Activated CD4-positive, alpha-beta T cell treated with anti-CD3 and anti-CD28 coated beads for 24 hours (primary cell): ENCODE data around the gene PLA2G4E.

ENCODE experiments used
- DNase-seq, 2 donors: peaks; one replicate each; pipeline ENCODE4 v3.0.0-alpha.2; 2020; ENCODE audit warnings: low read depth in 2 of 2

Gene PLA2G4E

GRCh38 chr15:42050484-42051255, 29.8 kb upstream of the PLA2G4E start:
- DNase-seq = no peak

DNA sequence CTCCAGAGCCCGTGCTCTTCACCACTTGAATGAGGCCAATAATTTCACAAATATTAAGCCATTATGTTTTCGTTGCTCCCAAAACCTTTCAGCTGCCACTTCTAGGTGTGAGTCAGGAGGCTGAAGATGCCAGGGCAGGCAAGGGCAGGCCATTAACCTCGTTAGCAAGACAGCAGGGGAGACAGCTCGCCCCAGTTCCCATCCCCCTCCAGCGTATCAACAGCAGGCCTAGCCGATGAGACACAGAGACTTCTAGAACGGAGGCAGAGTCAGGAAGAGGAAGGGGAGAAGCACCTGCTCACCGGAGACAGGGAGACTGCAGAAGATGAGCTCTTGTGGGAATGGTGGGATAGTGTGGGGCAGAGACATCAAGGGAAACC, 28.0 kb upstream of the PLA2G4E start:
- DNase-seq = no peak

GRCh38 chr15:42048080-42048820, 27.4 kb upstream of the PLA2G4E start:
- DNase-seq = no peak

GRCh38 chr15:42046597-42046996, 25.8 kb upstream of the PLA2G4E start:
- no peak for DNase-seq

DNA sequence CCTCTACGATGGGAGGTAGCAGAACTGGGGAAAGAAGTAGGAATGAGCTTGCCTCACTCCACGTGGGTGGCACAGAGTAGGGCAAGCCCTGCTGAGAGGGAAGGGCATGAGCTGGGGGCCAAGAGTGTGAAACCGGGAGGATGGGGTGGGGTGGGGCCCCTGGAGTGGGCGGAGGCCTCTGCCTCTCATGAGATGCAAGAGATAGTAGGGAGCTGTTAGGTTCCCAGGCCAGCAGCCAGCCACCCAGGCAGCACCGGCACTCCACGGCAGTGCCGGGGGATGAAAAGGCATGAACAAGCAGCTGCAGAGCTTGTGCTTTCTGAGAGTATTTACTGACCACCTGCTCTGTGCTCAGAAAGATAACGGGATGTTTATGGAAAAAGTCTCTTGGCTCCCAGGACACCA, 24.4 kb upstream of the PLA2G4E start:
- no peak for DNase-seq

DNA sequence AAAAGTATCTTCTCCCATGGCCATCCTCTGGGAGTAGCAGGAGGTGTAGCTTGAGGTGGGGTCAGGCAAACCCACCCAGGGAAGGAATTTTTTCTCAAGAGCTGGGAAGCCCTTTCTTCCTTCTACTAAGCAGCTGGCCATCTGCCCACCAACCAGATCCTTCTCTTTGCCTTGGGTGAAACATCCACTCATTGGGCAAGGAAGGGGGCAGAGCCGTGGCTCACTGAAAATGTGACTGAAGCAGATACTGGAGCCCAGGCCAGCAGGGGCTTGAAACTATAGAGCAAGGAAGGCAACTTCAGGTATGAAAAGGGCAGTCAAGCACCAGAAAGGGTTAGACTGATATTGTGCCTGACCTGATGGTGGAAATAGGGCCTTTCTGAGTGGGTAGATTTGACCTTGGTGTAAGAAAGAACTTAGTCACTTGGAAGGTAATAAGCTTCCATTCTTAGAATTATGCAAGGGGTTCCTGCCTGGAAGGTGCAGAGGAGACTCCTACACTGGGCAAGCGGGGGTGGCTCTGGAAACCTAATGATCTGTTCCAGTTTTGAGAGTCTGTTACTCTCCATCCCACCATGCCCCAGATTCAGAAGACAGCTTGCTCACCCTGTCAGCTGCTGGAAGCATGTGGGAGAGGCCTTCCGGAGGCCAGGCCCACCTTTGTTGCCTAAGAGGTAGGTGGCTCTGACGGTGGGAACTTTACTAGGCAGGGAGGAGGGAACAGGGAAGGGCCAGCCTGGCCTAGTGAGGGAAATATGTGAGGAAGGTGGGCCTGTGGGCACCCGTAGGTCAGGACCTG, 22.0 kb upstream of the PLA2G4E start:
- no peak for DNase-seq

- DNase-seq = no peak
Measured at GRCh38 chr15:42038401-42038800, 17.6 kb upstream of the PLA2G4E start.

DNA sequence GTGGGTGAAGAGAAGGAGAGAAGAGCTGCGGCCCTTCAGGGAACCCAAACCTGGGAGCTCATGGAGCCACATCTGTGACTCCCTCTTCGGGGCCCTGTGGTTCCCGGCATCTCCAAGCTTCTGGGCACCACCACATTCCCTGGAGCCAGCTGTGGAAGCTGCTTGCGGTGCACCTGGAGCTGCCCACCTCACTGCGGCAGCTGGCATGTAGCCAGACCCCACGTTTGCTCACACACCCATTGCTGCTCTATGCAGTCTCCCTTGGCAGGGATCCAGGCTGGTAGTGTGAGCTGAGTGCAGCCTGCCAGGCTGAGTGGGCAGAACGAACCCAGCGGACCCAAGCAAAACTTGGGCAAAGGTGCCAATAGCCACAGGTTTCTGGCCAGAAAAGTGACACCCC, 16.8 kb upstream of the PLA2G4E start:
- no peak for DNase-seq

DNA sequence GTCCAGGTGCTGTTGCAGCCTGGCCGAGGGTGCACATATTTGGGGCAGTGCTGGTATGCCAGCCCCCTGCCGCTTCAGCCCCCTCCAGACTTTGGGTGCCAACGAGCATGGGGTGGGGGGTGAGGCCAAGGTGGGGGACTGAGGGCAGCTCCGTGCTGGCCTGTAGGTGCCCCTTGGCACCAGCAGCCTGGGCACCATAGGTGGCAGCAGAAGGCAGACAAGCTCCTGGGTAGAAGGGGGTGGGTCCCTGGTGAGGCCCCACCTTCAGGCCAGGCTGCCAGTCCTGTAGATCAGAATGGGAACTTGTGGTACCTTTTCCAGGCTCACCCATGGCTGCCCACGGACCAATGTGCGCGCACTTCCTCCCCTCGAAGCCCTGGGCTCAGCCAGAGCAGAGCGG, 16.1 kb upstream of the PLA2G4E start:
- DNase-seq = no peak

- DNase-seq = no peak
Measured at GRCh38 chr15:42036112-42036905, 15.5 kb upstream of the PLA2G4E start.

GRCh38 chr15:42035435-42035761, 14.6 kb upstream of the PLA2G4E start:
- DNase-seq = no peak

DNA sequence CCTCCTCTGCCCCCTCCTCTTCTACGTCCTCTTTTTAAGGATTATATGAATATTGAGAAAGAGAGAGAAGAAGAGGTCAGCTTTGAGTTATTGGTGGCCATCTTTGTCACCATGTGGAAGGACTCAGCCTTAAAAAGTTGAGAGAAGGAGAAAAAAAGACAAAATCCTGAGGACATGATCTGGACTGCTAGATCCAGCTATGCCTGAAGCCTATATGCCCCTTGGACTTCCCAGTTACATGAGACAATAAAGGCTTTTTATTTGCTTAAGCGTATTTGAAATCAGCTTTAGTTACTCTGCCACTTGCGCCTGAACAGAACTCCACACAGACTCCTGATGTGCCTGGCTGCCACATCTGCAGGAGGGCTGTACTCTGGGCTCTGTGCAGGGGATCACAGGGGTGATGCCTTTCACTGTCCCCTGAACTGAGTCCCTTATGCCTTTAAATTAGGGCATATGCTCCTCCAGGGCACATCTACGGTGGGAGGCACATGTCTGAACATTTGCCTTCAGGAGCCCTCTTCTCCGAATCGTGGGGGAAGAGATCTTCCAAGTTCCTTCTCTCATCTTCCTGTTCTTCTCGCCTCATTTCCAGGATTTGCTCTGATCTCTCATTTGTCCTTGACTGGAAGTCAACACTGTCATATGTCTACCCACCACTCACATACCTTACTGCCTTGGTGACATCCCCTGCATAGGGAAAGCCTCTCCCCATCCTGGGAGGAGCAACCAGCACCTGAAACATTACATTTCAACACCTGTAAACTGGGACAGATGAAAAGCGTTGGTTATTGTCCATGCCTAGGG, 14.0 kb upstream of the PLA2G4E start:
- DNase-seq = no peak

GRCh38 chr15:42033214-42033873, 12.5 kb upstream of the PLA2G4E start:
- no peak for DNase-seq

DNA sequence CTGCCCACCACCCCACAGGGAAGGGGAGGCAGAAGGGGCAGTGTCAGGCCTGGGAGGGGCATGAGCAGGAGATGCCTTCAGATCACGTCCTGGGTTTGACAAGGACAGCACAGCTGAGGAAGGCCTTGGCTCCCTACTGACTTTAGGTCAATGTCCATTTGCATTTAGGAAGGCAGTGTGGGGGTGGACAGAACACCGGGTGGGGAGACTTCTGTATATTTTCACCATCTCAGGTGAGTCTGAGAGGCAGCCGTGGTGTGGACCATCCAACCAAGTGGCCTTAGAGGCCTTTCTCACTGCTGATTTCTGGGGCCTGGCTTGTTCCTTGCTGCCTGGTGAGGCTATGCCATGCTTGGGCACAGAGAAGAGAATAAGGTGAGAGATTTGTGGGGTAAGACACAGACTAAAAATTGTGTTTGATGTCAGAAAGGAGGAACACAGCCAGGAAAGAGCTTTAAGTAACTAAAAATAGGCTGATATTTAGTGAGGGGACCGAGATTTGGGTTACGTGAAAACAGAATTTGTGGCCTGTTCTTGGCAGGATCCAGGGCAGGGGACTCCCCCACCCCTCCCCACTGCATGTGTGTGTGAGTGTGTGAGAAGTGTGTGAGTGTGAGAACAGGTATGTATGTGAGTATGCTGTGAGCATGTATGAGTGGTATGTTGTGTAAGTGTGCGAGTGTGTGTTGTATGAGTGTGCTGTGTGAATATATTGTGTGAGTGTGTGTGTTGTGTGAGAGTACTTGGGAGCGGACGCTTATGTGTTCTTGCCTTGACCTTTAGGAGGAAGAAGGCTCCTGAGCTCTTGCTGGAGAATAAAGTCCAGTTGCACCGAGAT, 11.8 kb upstream of the PLA2G4E start:
- DNase-seq = no peak

GRCh38 chr15:42031198-42031915, 10.5 kb upstream of the PLA2G4E start:
- DNase-seq = no peak

DNA sequence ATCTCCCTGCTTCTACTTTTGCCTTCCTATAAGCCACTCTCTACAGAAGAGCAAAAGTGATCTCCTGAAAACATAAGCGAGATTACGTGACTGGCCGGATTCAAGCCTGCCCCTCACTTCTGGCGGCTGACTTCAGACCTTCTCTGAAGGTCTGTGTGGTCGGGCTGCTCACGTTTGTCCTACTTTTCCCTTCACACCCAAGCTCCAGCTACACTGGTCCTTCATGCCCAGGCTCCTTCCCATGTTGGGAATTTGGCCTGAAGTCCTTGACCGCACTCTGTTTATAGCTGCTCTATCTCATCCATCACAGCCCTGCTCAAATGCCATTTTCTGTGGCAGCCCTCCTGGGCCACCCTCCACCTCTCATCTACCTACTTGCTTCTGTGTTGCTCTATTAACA, 6.7 kb upstream of the PLA2G4E start:
- DNase-seq = no peak

DNA sequence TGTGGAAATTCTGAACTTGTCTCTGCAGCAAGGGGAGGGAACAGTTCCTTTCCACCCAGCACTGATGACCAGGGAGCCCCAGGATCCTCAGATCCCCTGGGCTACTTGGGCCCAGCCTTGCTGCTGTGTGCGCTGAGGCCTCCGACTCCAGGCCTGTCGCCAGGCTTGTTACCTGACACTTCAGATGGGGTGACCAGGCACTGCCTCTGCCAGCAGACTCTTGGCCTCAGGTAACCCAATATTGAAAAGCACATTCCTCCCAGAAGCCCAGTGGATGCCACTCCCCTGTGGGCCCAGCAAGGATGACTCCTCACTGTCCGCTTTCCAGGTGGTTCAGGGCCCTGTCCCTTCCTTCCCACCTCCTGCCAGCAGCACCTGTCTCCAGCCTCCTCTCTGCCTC, 3.5 kb upstream of the PLA2G4E start:
- DNase-seq = no peak

- DNase-seq = no peak
Measured at GRCh38 chr15:42021593-42021992, 751 bp upstream of the PLA2G4E start.
